Measurements from ENCODE around the gene RFK.

DNA sequence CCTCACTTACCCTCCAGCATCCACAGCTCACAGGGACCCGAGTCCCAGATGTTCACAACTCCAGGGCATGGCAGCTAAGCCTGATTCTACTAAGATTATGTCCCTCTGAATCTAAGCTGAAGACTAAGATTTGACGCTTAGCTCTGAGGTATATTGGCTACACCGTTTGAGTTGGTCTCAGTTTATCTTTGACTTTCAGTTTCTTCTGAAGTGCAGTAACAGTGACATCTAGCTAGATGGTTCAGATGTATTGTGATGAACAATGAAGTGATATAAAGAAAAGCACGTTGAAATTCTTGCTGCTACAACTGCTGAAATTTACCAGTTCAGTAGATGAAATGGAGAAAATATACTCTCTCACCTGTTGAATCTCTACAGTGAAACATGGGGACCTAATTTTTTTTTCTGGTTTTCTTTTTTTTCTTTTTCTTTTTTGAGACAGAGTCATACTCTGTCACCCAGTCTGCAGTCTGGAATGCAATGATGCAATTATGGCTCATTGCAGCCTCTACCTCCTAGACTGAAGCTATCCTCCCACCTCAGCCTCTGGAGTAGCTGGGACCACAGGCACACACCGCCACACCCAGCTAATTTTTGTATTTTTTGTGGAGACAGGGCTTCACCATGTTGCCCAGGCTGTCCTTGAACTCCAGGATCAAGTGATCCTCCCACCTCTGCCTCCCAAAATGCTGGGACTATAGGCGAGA lies 15.7 kb downstream of the RFK start:
- TF ChIP-seq, protein P1, sequence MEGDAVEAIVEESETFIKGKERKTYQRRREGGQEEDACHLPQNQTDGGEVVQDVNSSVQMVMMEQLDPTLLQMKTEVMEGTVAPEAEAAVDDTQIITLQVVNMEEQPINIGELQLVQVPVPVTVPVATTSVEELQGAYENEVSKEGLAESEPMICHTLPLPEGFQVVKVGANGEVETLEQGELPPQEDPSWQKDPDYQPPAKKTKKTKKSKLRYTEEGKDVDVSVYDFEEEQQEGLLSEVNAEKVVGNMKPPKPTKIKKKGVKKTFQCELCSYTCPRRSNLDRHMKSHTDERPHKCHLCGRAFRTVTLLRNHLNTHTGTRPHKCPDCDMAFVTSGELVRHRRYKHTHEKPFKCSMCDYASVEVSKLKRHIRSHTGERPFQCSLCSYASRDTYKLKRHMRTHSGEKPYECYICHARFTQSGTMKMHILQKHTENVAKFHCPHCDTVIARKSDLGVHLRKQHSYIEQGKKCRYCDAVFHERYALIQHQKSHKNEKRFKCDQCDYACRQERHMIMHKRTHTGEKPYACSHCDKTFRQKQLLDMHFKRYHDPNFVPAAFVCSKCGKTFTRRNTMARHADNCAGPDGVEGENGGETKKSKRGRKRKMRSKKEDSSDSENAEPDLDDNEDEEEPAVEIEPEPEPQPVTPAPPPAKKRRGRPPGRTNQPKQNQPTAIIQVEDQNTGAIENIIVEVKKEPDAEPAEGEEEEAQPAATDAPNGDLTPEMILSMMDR (IDR thresholded peaks at IDR 0.05; ENCODE audit: insufficient read depth, low read depth, low read length) = no peak
- TF ChIP-seq EZH2 (IDR thresholded peaks at IDR 0.05; ENCODE audit: insufficient read depth, low read length) = no peak
